Measurements from ENCODE around the gene GPX8. TPM values are rescaled to one million over a fixed set of nuclear protein-coding genes. Genes with fewer than 3 reads are reported as not detected.

Gene GPX8
- total RNA-seq, 1 experiment from 2014 or later = 24.8 TPM

- H3K4me1 ChIP-seq (ENCODE audit: control insufficient read depth, insufficient read depth, low read length) = peaks cover 14% of the 10 kb centered on the region
- in situ Hi-C loops (cut with HindIII; ENCODE audit: low pct_unique_long_range_greater_than_20kb, low sequenced_read_pairs) = no loop called here
- intact Hi-C loops (cut with micrococcal nuclease; ENCODE audit: unreplicated experiment) = no loop called here
- ChIA-PET POLR2A (no interaction called here), CTCF (interaction anchor here (0.6 kb wide), 1 partner anchor 871 kb away, joined by 3 read pairs; no protein-coding TSS in a partner anchor)
- TF ChIP-seq CTCF (IDR thresholded peaks at IDR 0.05) (no peak), REST (IDR thresholded peaks at IDR 0.05; ENCODE audit: insufficient read depth in 1 of 2, low read depth in 2 of 2, low read length in 1 of 2) (no peak), SIN3A (IDR thresholded peaks at IDR 0.05; ENCODE audit: borderline replicate concordance, insufficient read depth, low read depth, low read length) (no peak), TCF7L2 (IDR thresholded peaks at IDR 0.05; ENCODE audit: low read depth, low read length) (no peak)
- H3K4me3 ChIP-seq (ENCODE audit: low read depth in 2 of 2, low read length in 2 of 2) = no peak overlapping the region
- DNase-seq (ENCODE audit: low read depth, low spot score) (no peak), ATAC-seq (no peak)
- no TSS peak for BruUV-seq (replicated peaks)
- H3K9me3 ChIP-seq (ENCODE audit: control insufficient read depth, insufficient read depth, low read depth, low read length) = no peaks in the 10 kb centered on the region
- H3K27ac ChIP-seq (ENCODE audit: low read length) = no peak overlapping the region
- H3K27me3 ChIP-seq (ENCODE audit: control insufficient read depth, insufficient read depth, low read length) = no peaks in the 10 kb centered on the region; the same call in 1 of the 2 replicates
- H3K36me3 ChIP-seq (ENCODE audit: control insufficient read depth, insufficient read depth, low read length) = no peaks in the 10 kb centered on the region
Measured at GRCh38 chr5:55180016-55180415, 20.0 kb downstream of the GPX8 start.

GRCh38 chr5:55187370-55187769, 27.4 kb downstream of the GPX8 start:
- intact Hi-C loops (cut with micrococcal nuclease; ENCODE audit: unreplicated experiment) (no loop called here), in situ Hi-C loops (cut with HindIII; ENCODE audit: low pct_unique_long_range_greater_than_20kb, low sequenced_read_pairs) (no loop called here)
- no peaks in the 10 kb centered on the region for H3K36me3 ChIP-seq (ENCODE audit: control insufficient read depth, insufficient read depth, low read length)
- no peak overlapping the region for H3K4me3 ChIP-seq (ENCODE audit: low read depth in 2 of 2, low read length in 2 of 2)
- no TSS peak for BruUV-seq (replicated peaks)
- H3K4me1 ChIP-seq (ENCODE audit: control insufficient read depth, insufficient read depth, low read length) = peaks cover 4% of the 10 kb centered on the region
- ChIA-PET POLR2A (interaction anchor here (0.6 to 0.7 kb wide), 3 partner anchors 14 to 629 kb away, joined by 4 to 5 read pairs (median 5); partner anchors contain the start of gene DHX29), CTCF (interaction anchor here (0.6 to 0.7 kb wide), 4 partner anchors 31 to 577 kb away, joined by 3 to 4 read pairs (median 3); no protein-coding TSS in a partner anchor)
- ATAC-seq (peak; percentile 89), DNase-seq (ENCODE audit: low read depth, low spot score) (no peak)
- H3K27me3 ChIP-seq (ENCODE audit: control insufficient read depth, insufficient read depth, low read length) = peaks cover 7% of the 10 kb centered on the region; the same call in 1 of the 2 replicates
- H3K9me3 ChIP-seq (ENCODE audit: control insufficient read depth, insufficient read depth, low read depth, low read length) = no peaks in the 10 kb centered on the region
- TF ChIP-seq CTCF (IDR thresholded peaks at IDR 0.05) (peak; percentile 71), SIN3A (IDR thresholded peaks at IDR 0.05; ENCODE audit: borderline replicate concordance, insufficient read depth, low read depth, low read length) (no peak)
- no peak overlapping the region for H3K27ac ChIP-seq (ENCODE audit: low read length)
